ENCODE results near the gene PHKA1.
"Not testable (repeated sequence)": the region's sequence is repeated elsewhere in the genome, so short reads cannot be mapped to it uniquely, and the experiment has no call there.

The PHKA1 gene

GRCh38 chrX:72693477-72693876 lies 20.6 kb downstream of the PHKA1 start:
- Mint-ChIP-seq H3K36me3 (ENCODE audit: low read depth) (peaks cover 5% of the 10 kb centered on the region), H3K27ac (no peak overlapping the region), H3K4me1 (no peaks in the 10 kb centered on the region), H3K9me3 (no peaks in the 10 kb centered on the region), H3K27me3 (no peaks in the 10 kb centered on the region), H3K4me3 (no peak overlapping the region)
- no peak for DNase-seq
- no peak for ATAC-seq

GRCh38 chrX:72687396-72687795 lies 26.7 kb downstream of the PHKA1 start:
- H3K4me1 Mint-ChIP-seq = no peaks in the 10 kb centered on the region
- no peak for ATAC-seq
- DNase-seq = no peak
- H3K36me3 Mint-ChIP-seq (ENCODE audit: low read depth) = no peaks in the 10 kb centered on the region
- no peaks in the 10 kb centered on the region for H3K9me3 Mint-ChIP-seq
- H3K27me3 Mint-ChIP-seq = no peaks in the 10 kb centered on the region
- no peak overlapping the region for H3K4me3 Mint-ChIP-seq
- no peak overlapping the region for H3K27ac Mint-ChIP-seq

GRCh38 chrX:72685810-72686456 lies 28.2 kb downstream of the PHKA1 start:
- Mint-ChIP-seq H3K36me3 (ENCODE audit: low read depth) (no peaks in the 10 kb centered on the region), H3K9me3 (no peaks in the 10 kb centered on the region), H3K27me3 (no peaks in the 10 kb centered on the region), H3K4me1 (no peaks in the 10 kb centered on the region), H3K27ac (no peak overlapping the region), H3K4me3 (no peak overlapping the region)
- ATAC-seq (no peak), DNase-seq (no peak)

DNA sequence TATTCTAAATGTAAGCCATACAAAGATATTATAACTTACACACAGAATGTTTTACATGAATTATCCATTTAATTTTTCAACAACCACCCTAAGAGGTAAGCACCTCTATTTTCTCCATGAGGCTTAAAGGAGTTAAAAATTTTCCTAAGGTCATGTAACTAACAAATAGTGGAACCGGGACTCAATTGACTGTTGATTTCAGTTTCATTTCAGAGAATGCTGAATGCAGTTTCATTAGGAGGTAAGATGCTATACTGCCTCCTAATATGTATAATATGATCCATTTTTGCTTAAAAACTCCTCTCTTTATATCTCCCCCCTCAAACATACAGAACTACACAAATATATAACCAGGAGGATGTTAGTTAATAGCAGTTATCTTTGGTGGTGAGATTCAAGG lies 29.1 kb downstream of the PHKA1 start:
- peaks cover 2% of the 10 kb centered on the region for H3K36me3 Mint-ChIP-seq (ENCODE audit: low read depth)
- no peak overlapping the region for H3K27ac Mint-ChIP-seq
- H3K9me3 Mint-ChIP-seq = no peaks in the 10 kb centered on the region
- H3K4me3 Mint-ChIP-seq = no peak overlapping the region
- no peak for DNase-seq
- ATAC-seq = no peak
- H3K27me3 Mint-ChIP-seq = no peaks in the 10 kb centered on the region
- H3K4me1 Mint-ChIP-seq = no peaks in the 10 kb centered on the region

GRCh38 chrX:72683631-72684030 lies 30.5 kb downstream of the PHKA1 start:
- no peak for DNase-seq
- H3K4me1 Mint-ChIP-seq = no peaks in the 10 kb centered on the region
- H3K27ac Mint-ChIP-seq = no peak overlapping the region
- no peak for ATAC-seq
- H3K4me3 Mint-ChIP-seq = no peak overlapping the region
- H3K9me3 Mint-ChIP-seq = peaks cover 4% of the 10 kb centered on the region
- peaks cover 6% of the 10 kb centered on the region for H3K36me3 Mint-ChIP-seq (ENCODE audit: low read depth)
- no peaks in the 10 kb centered on the region for H3K27me3 Mint-ChIP-seq

GRCh38 chrX:72676465-72676864 lies 37.6 kb downstream of the PHKA1 start:
- Mint-ChIP-seq H3K27ac (no peak overlapping the region), H3K9me3 (peaks cover 4% of the 10 kb centered on the region), H3K4me1 (no peaks in the 10 kb centered on the region), H3K27me3 (no peaks in the 10 kb centered on the region), H3K4me3 (no peak overlapping the region), H3K36me3 (ENCODE audit: low read depth) (peaks cover 8% of the 10 kb centered on the region)
- DNase-seq = no peak
- ATAC-seq = no peak

DNA sequence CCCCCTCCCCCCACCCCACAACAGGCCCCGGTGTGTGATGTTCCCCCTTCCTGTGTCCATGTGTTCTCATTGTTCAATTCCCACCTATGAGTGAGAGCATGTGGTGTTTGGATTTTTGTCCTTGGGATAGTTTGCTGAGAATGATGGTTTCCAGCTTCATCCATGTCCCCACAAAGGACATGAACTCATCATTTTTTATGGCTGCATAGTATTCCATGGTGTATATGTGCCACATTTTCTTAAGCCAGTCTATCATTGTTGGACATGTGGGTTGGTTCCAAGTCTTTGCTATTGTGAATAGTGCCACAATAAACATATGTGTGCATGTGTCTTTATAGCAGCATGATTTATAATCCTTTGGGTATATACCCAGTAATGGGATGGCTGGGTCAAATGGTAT lies 40.2 kb downstream of the PHKA1 start:
- not testable (repeated sequence) for H3K36me3 Mint-ChIP-seq (ENCODE audit: low read depth); H3K4me3 Mint-ChIP-seq; DNase-seq; H3K9me3 Mint-ChIP-seq; ATAC-seq; H3K27me3 Mint-ChIP-seq; H3K27ac Mint-ChIP-seq; H3K4me1 Mint-ChIP-seq

DNA sequence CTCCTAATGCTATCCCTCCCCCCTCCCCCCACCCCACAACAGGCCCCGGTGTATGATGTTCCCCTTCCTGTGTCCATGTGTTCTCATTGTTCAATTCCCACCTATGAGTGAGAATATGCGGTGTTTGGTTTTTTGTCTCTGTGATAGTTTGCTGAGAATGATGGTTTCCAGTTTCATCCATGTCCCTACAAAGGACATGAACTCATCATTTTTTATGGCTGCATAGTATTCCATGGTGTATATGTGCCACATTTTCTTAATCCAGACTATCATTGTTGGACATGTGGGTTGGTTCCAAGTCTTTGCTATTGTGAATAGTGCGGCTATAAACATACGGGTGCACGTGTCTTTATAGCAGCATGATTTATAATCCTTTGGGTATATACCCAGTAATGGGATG lies 44.6 kb downstream of the PHKA1 start:
- not testable (repeated sequence) for H3K27ac Mint-ChIP-seq, H3K27me3 Mint-ChIP-seq

GRCh38 chrX:72666451-72666850 lies 47.7 kb downstream of the PHKA1 start:
- Mint-ChIP-seq H3K4me1 (no peaks in the 10 kb centered on the region), H3K27ac (no peak overlapping the region), H3K36me3 (ENCODE audit: low read depth) (peaks cover 2% of the 10 kb centered on the region), H3K9me3 (no peaks in the 10 kb centered on the region), H3K27me3 (no peaks in the 10 kb centered on the region), H3K4me3 (no peak overlapping the region)
- ATAC-seq (no peak), DNase-seq (no peak)

More for the DNA sequence above, 44.6 kb downstream of the PHKA1 start:
- ATAC-seq; DNase-seq; H3K4me1 Mint-ChIP-seq; H3K9me3 Mint-ChIP-seq; H3K36me3 Mint-ChIP-seq (ENCODE audit: low read depth); H3K4me3 Mint-ChIP-seq: not testable (repeated sequence)

DNA sequence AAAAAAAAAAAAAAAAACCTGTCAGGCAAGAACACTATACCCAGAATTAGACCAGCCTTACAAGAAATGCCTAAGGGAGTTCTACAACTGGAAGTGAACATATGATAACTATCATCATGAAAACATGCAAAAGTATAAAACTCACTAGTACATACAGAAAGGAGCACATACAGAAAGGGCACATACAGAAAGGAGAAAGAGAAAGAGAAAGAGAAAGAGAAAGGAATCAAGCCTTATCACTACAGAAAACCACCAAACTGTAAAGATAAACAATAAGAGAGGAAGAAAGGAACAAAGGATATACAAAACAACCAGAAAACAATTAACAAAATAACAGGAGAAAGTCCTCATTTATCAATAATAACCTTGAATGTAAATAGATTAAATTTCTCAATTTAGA lies 50.4 kb downstream of the PHKA1 start:
- no peak overlapping the region for H3K27ac Mint-ChIP-seq
- H3K36me3 Mint-ChIP-seq (ENCODE audit: low read depth) = peaks cover 1% of the 10 kb centered on the region
- no peak overlapping the region for H3K4me3 Mint-ChIP-seq
- H3K9me3 Mint-ChIP-seq = no peaks in the 10 kb centered on the region
- H3K4me1 Mint-ChIP-seq = no peaks in the 10 kb centered on the region
- ATAC-seq = no peak
- H3K27me3 Mint-ChIP-seq = no peaks in the 10 kb centered on the region
- DNase-seq = no peak

GRCh38 chrX:72662020-72662747 lies 51.9 kb downstream of the PHKA1 start:
- Mint-ChIP-seq H3K9me3 (no peaks in the 10 kb centered on the region), H3K4me1 (no peaks in the 10 kb centered on the region), H3K27ac (no peak overlapping the region), H3K4me3 (no peak overlapping the region), H3K27me3 (no peaks in the 10 kb centered on the region), H3K36me3 (ENCODE audit: low read depth) (peaks cover 1% of the 10 kb centered on the region)
- DNase-seq (no peak), ATAC-seq (no peak)

GRCh38 chrX:72659723-72660122 lies 54.4 kb downstream of the PHKA1 start:
- H3K9me3 Mint-ChIP-seq = no peaks in the 10 kb centered on the region
- H3K27me3 Mint-ChIP-seq = no peaks in the 10 kb centered on the region
- no peak for DNase-seq
- H3K4me1 Mint-ChIP-seq = no peaks in the 10 kb centered on the region
- peaks cover 1% of the 10 kb centered on the region for H3K36me3 Mint-ChIP-seq (ENCODE audit: low read depth)
- no peak for ATAC-seq
- H3K4me3 Mint-ChIP-seq = no peak overlapping the region
- no peak overlapping the region for H3K27ac Mint-ChIP-seq

DNA sequence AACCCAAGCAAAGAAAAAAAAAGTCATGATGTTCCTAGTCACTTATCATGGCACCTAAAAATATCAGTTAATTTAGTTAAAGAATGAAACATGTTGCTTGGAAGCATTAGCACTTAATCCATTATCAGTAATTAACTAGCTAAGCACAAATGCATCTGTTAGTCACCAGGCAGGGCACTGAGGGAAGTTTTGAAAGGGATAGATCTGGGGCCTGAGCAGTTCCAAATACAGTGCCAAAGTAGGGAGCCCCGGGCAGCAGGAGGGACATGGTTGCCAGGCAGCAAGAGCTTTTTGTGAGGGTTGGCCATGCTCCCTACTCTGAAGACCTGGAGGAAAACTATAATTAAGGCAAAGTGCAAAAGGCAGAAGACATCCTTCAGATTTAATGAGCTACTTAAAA lies 62.0 kb downstream of the PHKA1 start:
- H3K27me3 Mint-ChIP-seq = no peaks in the 10 kb centered on the region
- no peak overlapping the region for H3K27ac Mint-ChIP-seq
- no peaks in the 10 kb centered on the region for H3K4me1 Mint-ChIP-seq
- no peak overlapping the region for H3K4me3 Mint-ChIP-seq
- no peaks in the 10 kb centered on the region for H3K9me3 Mint-ChIP-seq
- no peak for ATAC-seq
- no peak for DNase-seq
- H3K36me3 Mint-ChIP-seq (ENCODE audit: low read depth) = peaks cover 4% of the 10 kb centered on the region

GRCh38 chrX:72644946-72645345 lies 69.2 kb downstream of the PHKA1 start:
- no peaks in the 10 kb centered on the region for H3K9me3 Mint-ChIP-seq
- no peak overlapping the region for H3K4me3 Mint-ChIP-seq
- H3K36me3 Mint-ChIP-seq (ENCODE audit: low read depth) = peaks cover 3% of the 10 kb centered on the region
- no peak overlapping the region for H3K27ac Mint-ChIP-seq
- DNase-seq (no peak), ATAC-seq (no peak)
- H3K27me3 Mint-ChIP-seq = no peaks in the 10 kb centered on the region
- no peaks in the 10 kb centered on the region for H3K4me1 Mint-ChIP-seq

DNA sequence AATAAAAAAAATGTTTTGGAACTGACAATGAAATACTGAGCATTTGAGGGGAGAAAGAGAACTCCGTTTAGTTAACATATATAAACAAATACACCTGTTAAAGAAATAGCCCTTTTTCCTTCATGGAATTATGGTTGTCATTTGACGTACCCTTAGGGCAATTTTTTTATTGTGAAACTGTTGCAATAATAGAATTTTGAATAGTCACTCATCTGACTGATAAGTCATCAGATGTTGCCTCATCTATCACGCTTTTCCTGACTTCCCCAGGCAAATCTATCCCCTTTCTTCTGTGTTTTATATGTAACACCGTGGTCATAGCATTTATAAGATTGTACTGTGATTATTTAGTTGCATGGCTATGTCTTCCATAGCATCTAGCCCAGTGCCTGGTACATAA lies 72.5 kb downstream of the PHKA1 start:
- DNase-seq (no peak), ATAC-seq (no peak)
- no peak overlapping the region for H3K4me3 Mint-ChIP-seq
- peaks cover 2% of the 10 kb centered on the region for H3K36me3 Mint-ChIP-seq (ENCODE audit: low read depth)
- no peaks in the 10 kb centered on the region for H3K27me3 Mint-ChIP-seq
- no peaks in the 10 kb centered on the region for H3K9me3 Mint-ChIP-seq
- H3K4me1 Mint-ChIP-seq = no peaks in the 10 kb centered on the region
- no peak overlapping the region for H3K27ac Mint-ChIP-seq

Measured in activated naive CD8-positive, alpha-beta T cell treated with anti-CD3 and anti-CD28 coated beads, Interleukin-2, amount 50 U/mL, for 24 hours (primary cell).